PFSK-1 (cell line): ENCODE measurements around the gene KRTAP4-6.

Experiments
- FOXP2 ChIP-seq: optimal IDR thresholded peaks from 2 replicates; pipeline ENCODE3; 2011; ENCODE audit warnings: borderline replicate concordance, control low read depth, inconsistent platforms; ENCODE audit not compliant: insufficient read depth; ENCODE audit errors: extremely low read length, extremely low read depth
- POLR2AphosphoS5 ChIP-seq: IDR thresholded peaks from 2 replicates; pipeline ENCODE4 v1.6.1; 2012; ENCODE audit warnings: low read depth, mild to moderate bottlenecking, control low read depth, low read length, moderate library complexity
- REST ChIP-seq, 2 experiments: IDR thresholded peaks; 2 replicates each; pipeline versions ENCODE4 v1.6.1 to v1.8.0; 2011 to 2012; ENCODE audit warnings: low read depth in 2 of 2, low read length in 2 of 2, control low read depth in 1 of 2, inconsistent platforms in 1 of 2, mild to moderate bottlenecking in 1 of 2, moderate library complexity in 1 of 2; ENCODE audit not compliant: insufficient read depth in 1 of 2
- SIN3A ChIP-seq: IDR thresholded peaks from 2 replicates; pipeline ENCODE4 v1.6.1; 2012; ENCODE audit warnings: mild to moderate bottlenecking, low read length, moderate library complexity, borderline replicate concordance; ENCODE audit not compliant: insufficient read depth
- TAF1 ChIP-seq: IDR thresholded peaks from 2 replicates; pipeline ENCODE4 v1.6.1; 2012; ENCODE audit warnings: low read length, control low read depth, borderline replicate concordance; ENCODE audit not compliant: insufficient read depth

The KRTAP4-6 gene

GRCh38 chr17:41103896-41104295 is 36.4 kb downstream of the KRTAP4-6 start:
- no peak for TF ChIP-seq REST (IDR thresholded peaks at IDR 0.05; ENCODE audit: insufficient read depth in 1 of 2, low read depth in 2 of 2, low read length in 2 of 2)
- TF ChIP-seq SIN3A = no peak
- no peak for TF ChIP-seq FOXP2
- TF ChIP-seq TAF1 = no peak
- TF ChIP-seq POLR2AphosphoS5 = no peak

- TF ChIP-seq FOXP2 (no peak), POLR2AphosphoS5 (no peak), TAF1 (no peak), REST (IDR thresholded peaks at IDR 0.05; ENCODE audit: insufficient read depth in 1 of 2, low read depth in 2 of 2, low read length in 2 of 2) (no peak), SIN3A (no peak)
Observed at GRCh38 chr17:41101586-41102259, 38.6 kb downstream of the KRTAP4-6 start, which contains the start of gene KRTAP4-16. KRTAP4-16 (minus strand) TSS chr17:41102209; CDS start chr17:41102209, 0 bp downstream.

- TF ChIP-seq SIN3A (no peak), POLR2AphosphoS5 (no peak), FOXP2 (no peak), REST (IDR thresholded peaks at IDR 0.05; ENCODE audit: insufficient read depth in 1 of 2, low read depth in 2 of 2, low read length in 2 of 2) (no peak), TAF1 (no peak)
Observed at GRCh38 chr17:41098481-41098880, 41.9 kb downstream of the KRTAP4-6 start.

- TF ChIP-seq SIN3A (no peak), REST (IDR thresholded peaks at IDR 0.05; ENCODE audit: insufficient read depth in 1 of 2, low read depth in 2 of 2, low read length in 2 of 2) (no peak), POLR2AphosphoS5 (no peak), TAF1 (no peak), FOXP2 (no peak)
Observed at GRCh38 chr17:41098042-41098441, 42.3 kb downstream of the KRTAP4-6 start, which contains the start of gene KRTAP4-8. KRTAP4-8 (minus strand) TSS chr17:41098142; CDS start chr17:41098084, 58 bp downstream.
